ENCODE data around the gene DET1. TPM values are rescaled to one million over a fixed set of nuclear protein-coding genes. Genes with fewer than 3 reads are reported as not detected.

DET1 gene
- total and polyA plus RNA-seq, 2 of the 13 experiments (the other 11 are each of a cell fraction or from before 2014, with no cell fraction given), result 2.2 to 4.2 TPM

GRCh38 chr15:88490036-88490435 is 56.4 kb downstream of the DET1 start:
- Histone ChIP-seq H3K4me3 (replicated peaks in 1 of 3; ENCODE audit: insufficient read depth in 1 of 3, low read depth in 2 of 3, low read length in 3 of 3) (no peak overlapping the region), H3K27me3 (ENCODE audit: control insufficient read depth in 1 of 2, insufficient read depth in 2 of 2, low read length in 2 of 2) (no peaks in the 10 kb centered on the region), H3K4me2 (ENCODE audit: low read depth, low read length) (no peak overlapping the region), H2AFZ (ENCODE audit: low read length) (no peak overlapping the region), H4K20me1 (ENCODE audit: insufficient read depth, low read length) (no peaks in the 10 kb centered on the region), H3K9ac (ENCODE audit: insufficient read depth, low read depth, low read length) (no peak overlapping the region), H3K4me1 (ENCODE audit: insufficient read depth, low read length) (no peaks in the 10 kb centered on the region), H3K36me3 (replicated peaks in 1 of 2; ENCODE audit: control insufficient read depth in 1 of 2, insufficient read depth in 2 of 2, low read length in 2 of 2) (no peaks in the 10 kb centered on the region), H3K79me2 (ENCODE audit: insufficient read depth, low read length) (no peaks in the 10 kb centered on the region), H3K27ac (ENCODE audit: extremely low read length, insufficient read depth, low read length) (no peak overlapping the region), H3K9me3 (ENCODE audit: low read length) (no peaks in the 10 kb centered on the region)
- ATAC-seq, result no peak
- no peak for DNase-seq (ENCODE audit: low spot score)
- POLR2A ChIA-PET, result interaction anchor here (0.6 kb wide), 1 partner anchor 28 kb away, joined by 3 read pairs; no protein-coding TSS in a partner anchor
- in situ Hi-C loops (cut with HindIII; ENCODE audit: extremely low pct_ligation_motif_present, low pct_unique_long_range_greater_than_20kb) (no loop called here), intact Hi-C loops (cut with micrococcal nuclease; ENCODE audit: unreplicated experiment) (no loop called here)
- BruUV-seq (replicated peaks), result no TSS peak
- FAIRE-seq, result no peak
- TF ChIP-seq LBX2 (CRISPR knock-in tag; IDR thresholded peaks at IDR 0.05; ENCODE audit: borderline replicate concordance) (no peak), ATF7 (IDR thresholded peaks at IDR 0.05) (no peak), ATF7 (CRISPR knock-in tag; IDR thresholded peaks at IDR 0.05) (no peak), POLR2A (IDR thresholded peaks at IDR 0.05; ENCODE audit: insufficient read depth in 1 of 2, low read depth in 2 of 2, low read length in 2 of 2) (no peak), SP140L (CRISPR knock-in tag; IDR thresholded peaks at IDR 0.05; ENCODE audit: borderline replicate concordance) (no peak), ZNF264 (CRISPR knock-in tag; IDR thresholded peaks at IDR 0.05) (no peak), ZNF225 (CRISPR knock-in tag; IDR thresholded peaks at IDR 0.05) (no peak), ZNF770 (CRISPR knock-in tag; IDR thresholded peaks at IDR 0.05) (no peak), ZNF512 (CRISPR knock-in tag; IDR thresholded peaks at IDR 0.05) (no peak), ZNF3 (CRISPR knock-in tag; IDR thresholded peaks at IDR 0.05) (no peak), ZNF83 (CRISPR knock-in tag; IDR thresholded peaks at IDR 0.05; ENCODE audit: borderline replicate concordance) (no peak), ZNF670 (CRISPR knock-in tag; IDR thresholded peaks at IDR 0.05; ENCODE audit: borderline replicate concordance) (no peak), TFE3 (CRISPR knock-in tag; IDR thresholded peaks at IDR 0.05) (no peak), ZNF776 (CRISPR knock-in tag; IDR thresholded peaks at IDR 0.05) (no peak), ZNF136 (CRISPR knock-in tag; IDR thresholded peaks at IDR 0.05; ENCODE audit: low read depth) (no peak), ZNF652 (CRISPR knock-in tag; IDR thresholded peaks at IDR 0.05; ENCODE audit: borderline replicate concordance, low read depth) (no peak), HNRNPLL (IDR thresholded peaks at IDR 0.05; ENCODE audit: low read depth, low read length, poor library complexity, severe bottlenecking) (no peak), ZNF383 (CRISPR knock-in tag; IDR thresholded peaks at IDR 0.05; ENCODE audit: borderline replicate concordance) (no peak), IRF1 (CRISPR knock-in tag; IDR thresholded peaks at IDR 0.05; ENCODE audit: low read depth) (no peak)
- 48% methylated on average over 3 of the region's 3 CpGs for WGBS (ENCODE audit: low lambda C conversion rate)
- CTCF ChIA-PET (ENCODE audit: low intra/inter-chr PET ratio, low total read pairs), result no interaction called here
